Cardiac septum (tissue), 1 donor: ENCODE measurements around the gene ENPP5. TPM values are rescaled to one million over a fixed set of nuclear protein-coding genes. Genes with fewer than 3 reads are reported as not detected.
"Not testable (repeated sequence)": the region's sequence is repeated elsewhere in the genome, so short reads cannot be mapped to it uniquely, and the experiment has no call there.

Source experiments
- DNase-seq: peaks from one replicate; pipeline ENCODE4 v3.0.0-alpha.2; 2020; ENCODE audit warnings: low spot score
- intact Hi-C: fragments of 100-400 bp; cut with DNase I; formaldehyde crosslinking; loops from one replicate; pipeline ENCODE4 v1.14.0; 2022
- total RNA-seq: library from RNA; stranded (reverse); fragmentation: NEBNext Ultra II Directional; extraction: Animal tissue kit (Norgen Biotek cat#: 25700); gene quantifications from one replicate; pipeline ENCODE4 v1.2.1, GENCODE V29; 2021
- donor health status: DM: no; HTN: no; CAD: no.

Gene ENPP5
- total RNA-seq, 1 donor from 2014 or later: 2.9 TPM

GRCh38 chr6:46184114-46184513 is 13.3 kb upstream of the ENPP5 start:
- DNase-seq: no peak
- intact Hi-C loops: no loop called here

- intact Hi-C loops: no loop called here
- DNase-seq: no peak
These were observed 5.2 kb upstream of the ENPP5 start for GRCh38 chr6:46175976-46176375.

GRCh38 chr6:46175446-46175845 is 4.7 kb upstream of the ENPP5 start:
- intact Hi-C loops: no loop called here
- DNase-seq: no peak

- intact Hi-C loops: no loop called here
- no peak for DNase-seq
These were observed 4.1 kb upstream of the ENPP5 start for GRCh38 chr6:46174904-46175303.

DNA sequence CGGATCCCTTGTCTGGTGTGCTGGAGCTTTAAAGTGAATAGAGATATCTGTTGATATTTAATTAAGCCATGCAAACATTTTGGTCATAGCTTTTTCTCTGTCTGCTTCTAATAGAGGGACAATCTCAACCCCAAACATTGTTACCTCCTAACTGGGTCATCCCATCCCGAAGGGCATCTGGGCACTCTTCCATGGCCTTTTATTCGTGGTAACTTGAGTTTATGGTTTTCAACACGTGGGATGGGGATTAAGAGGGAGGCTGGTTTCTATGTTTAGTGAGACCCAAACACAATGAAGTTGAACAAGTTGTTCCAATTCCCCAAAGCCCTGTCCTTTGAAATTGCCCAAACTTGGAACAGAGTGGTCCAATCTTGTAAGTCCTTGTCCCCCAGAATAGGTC is 1.4 kb upstream of the ENPP5 start:
- intact Hi-C loops: no loop called here
- no peak for DNase-seq

DNA sequence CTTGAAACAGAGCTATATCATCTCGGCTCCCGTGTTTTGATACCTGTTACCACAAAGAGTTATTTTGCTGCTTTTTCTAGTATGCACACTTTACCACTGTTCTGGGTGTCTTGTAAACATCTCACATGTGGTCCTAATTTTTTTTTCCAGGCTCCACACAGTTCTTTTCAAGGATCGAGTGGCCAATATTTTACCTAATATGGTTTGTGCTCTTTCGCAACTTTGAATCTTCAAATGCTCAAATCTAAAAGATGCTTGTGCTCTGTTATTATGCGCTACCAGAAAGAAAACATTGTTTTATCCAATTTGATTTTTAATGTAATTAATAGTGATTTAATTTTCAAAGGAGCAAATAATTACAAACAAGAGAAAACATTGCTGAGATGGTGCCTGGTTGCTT is 10.7 kb downstream of the ENPP5 start:
- intact Hi-C loops: no loop called here
- no peak for DNase-seq

GRCh38 chr6:46159229-46159628 is 11.6 kb downstream of the ENPP5 start:
- no peak for DNase-seq
- intact Hi-C loops: no loop called here

DNA sequence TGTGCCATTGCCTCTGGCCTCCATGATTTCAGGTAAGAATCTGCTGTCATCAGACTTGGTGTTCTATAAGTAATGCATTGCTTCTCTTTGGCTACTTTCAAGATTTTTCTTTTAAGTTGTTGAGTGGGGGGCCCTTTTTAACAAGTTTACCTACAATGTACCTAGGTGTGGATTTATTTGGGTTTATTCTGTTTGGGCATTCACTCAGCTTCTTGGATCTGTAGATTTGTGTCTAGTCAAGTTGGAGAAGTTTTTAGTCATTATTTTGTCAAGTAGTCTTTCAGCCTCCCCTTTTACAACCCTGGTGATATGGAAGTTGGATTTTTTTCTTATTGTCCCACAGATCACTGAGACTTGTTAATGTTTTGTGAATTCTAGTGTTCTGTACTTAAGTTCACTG is 14.1 kb downstream of the ENPP5 start:
- DNase-seq: no peak
- intact Hi-C loops: no loop called here

GRCh38 chr6:46149066-46149465 is 21.7 kb downstream of the ENPP5 start:
- intact Hi-C loops, DNase-seq: not testable (repeated sequence)

DNA sequence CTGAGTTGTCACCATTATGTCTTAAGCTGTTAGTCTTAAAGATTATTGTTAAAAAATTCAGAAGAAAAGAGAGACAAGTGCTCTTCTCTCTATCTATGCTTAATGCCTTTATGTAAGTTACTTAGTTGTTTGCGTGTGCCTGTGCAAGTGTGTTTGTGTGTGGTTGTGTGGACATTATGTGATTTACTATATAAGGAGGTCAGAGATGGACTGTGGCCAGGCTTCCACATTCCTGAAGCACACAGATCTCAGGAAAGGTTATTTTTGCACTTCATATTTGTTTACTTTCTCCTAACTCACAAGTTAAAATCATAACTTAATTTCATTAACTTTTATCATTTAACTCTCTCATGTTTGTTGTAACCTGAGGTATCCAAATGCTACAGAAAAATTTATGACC is 26.5 kb downstream of the ENPP5 start:
- intact Hi-C loops: no loop called here
- no peak for DNase-seq

- intact Hi-C loops: no loop called here
- DNase-seq: no peak
These were observed 32.5 kb downstream of the ENPP5 start for GRCh38 chr6:46138281-46138680.

- no peak for DNase-seq
- intact Hi-C loops: no loop called here
These were observed 33.4 kb downstream of the ENPP5 start for GRCh38 chr6:46137387-46137786.

GRCh38 chr6:46136831-46137230 is 33.9 kb downstream of the ENPP5 start:
- no peak for DNase-seq

DNA sequence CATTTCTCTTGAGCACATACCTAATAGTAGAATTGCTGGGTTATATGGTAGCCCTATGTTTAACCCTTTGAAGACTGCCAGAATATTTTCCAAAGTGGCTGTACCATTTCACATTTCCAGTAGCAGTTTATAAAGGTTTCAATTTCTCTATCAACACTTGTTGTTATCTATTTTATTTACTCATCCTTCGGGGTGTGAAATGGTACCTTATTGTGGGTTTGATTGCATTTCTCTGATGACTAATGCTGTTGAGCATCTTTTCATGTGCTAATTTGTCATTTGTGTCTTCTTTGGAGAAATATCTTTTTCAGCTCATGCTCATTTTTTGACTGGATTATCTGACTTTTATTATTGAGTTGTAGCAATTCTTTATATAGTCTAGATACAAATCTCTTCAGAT is 35.6 kb downstream of the ENPP5 start:
- no peak for DNase-seq
- intact Hi-C loops: no loop called here

More at GRCh38 chr6:46136831-46137230, 33.9 kb downstream of the ENPP5 start:
- intact Hi-C loops: no loop called here

DNA sequence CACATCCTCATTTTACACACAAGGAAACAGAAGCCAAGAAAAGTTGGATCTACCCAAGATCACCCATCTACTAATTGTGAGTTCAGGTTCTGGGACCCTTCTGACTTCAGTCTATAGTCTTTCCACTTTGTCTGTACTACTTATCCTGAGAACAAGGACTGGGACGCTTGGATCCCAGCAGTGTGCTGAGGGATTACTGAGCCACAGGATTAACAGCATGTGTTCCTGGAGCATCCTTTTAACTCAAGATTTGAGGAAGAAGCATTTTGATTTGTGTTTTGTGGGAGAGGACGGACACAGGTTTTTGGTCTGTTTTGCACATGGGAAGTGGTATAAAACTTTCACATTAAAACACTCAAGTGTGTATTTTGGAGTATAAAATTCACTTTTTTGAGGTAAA is 36.6 kb downstream of the ENPP5 start:
- DNase-seq: no peak
- intact Hi-C loops: no loop called here

- DNase-seq, intact Hi-C loops: not testable (repeated sequence)
These were observed 39.5 kb downstream of the ENPP5 start for GRCh38 chr6:46131291-46131690.

DNA sequence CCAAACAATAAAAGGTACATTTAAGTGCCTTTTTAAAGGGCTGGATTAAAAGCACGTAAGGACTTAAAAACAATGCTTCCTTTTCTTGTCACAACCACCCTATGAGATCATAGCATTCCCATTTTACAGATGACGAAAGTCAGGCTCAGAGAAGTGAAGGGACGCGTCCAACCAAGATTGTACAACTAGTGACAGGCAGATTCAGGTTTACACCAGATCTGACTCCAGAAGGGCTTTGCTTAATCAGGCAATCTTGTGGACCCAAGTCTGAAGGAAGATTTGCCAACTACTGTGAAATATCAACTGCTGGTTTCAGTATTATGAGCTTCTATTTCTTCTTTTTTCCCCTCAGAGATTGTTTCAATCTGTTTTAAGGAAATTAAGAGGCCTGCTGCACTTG is 40.1 kb downstream of the ENPP5 start:
- intact Hi-C loops: no loop called here
- DNase-seq: no peak

GRCh38 chr6:46129629-46130511 is 40.9 kb downstream of the ENPP5 start, which contains the start of gene ENPP4:
ENPP4 (plus strand) TSS chr6:46129989; CDS start chr6:46139584, 9,595 bp downstream.
- intact Hi-C loops: no loop called here
- DNase-seq: peak; percentile 93

DNA sequence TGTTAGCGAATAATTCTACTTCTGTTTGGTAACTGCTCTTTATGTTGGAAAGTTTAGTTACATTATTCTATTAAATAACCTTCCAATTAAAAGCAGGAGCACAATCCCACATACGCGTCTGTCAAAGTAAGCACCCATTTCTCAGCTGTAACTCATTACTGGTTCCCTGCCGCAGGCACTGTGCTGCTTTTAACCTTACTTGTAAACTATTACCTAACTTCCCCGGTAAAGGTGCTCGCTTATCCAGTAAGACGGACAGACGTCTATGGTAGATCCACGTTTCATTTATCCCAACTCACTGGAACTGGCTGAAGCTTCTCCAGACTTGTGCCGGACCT is 41.5 kb downstream of the ENPP5 start:
- intact Hi-C loops: no loop called here

DNA sequence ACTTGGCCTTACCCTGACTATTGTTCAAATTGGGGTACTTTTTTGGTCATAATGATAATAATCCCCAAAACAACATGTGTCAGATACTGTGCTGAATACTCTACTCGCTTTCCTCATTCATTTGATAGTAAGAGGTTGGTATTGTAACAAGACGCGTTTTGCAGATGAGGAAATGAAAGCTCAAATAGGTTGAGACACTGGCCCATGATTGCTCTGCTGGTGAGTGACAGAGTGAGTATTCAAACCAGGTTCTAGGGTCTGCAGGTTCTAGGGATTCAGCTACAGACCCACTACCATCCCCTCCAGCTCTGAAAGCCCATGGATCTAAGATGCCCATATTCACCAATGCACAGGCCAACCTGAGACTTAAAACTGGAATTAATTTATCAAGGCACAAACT is 42.3 kb downstream of the ENPP5 start:
- intact Hi-C loops: no loop called here
- DNase-seq: no peak

More for the DNA sequence above, 41.5 kb downstream of the ENPP5 start:
- no peak for DNase-seq

DNA sequence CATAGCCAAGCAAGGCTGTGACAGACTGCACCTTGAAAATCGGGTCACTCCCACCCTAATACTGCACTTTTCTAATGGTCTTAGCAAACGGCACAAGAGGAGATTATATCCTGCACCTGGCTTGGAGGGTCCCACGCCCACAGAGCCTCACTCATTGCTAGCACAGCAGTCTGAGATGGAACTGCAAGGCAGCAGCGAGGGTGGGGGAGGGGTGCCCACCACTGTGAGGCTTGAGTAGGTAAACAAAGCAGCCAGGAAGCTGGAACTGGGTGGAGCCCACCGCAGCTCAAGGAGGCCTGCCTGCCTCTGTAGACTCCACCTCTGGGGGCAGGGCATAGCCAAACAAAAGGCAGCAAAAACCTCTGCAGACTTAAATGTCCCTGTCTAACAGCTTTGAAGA is 51.1 kb downstream of the ENPP5 start:
- not testable (repeated sequence) for DNase-seq

GRCh38 chr6:46118836-46119235 is 51.9 kb downstream of the ENPP5 start:
- intact Hi-C loops: no loop called here
- DNase-seq: no peak

More for the DNA sequence above, 51.1 kb downstream of the ENPP5 start:
- intact Hi-C loops: not testable (repeated sequence)
